Glomerular visceral epithelial cell (primary cell): ENCODE results near the gene MGRN1.
"Not testable (repeated sequence)": the region's sequence is repeated elsewhere in the genome, so short reads cannot be mapped to it uniquely, and the experiment has no call there.

Experiments
- DNase-seq: peaks from one replicate; pipeline ENCODE4 v3.0.0-alpha.2; 2016; ENCODE audit errors: extremely low spot score

The MGRN1 gene

DNA sequence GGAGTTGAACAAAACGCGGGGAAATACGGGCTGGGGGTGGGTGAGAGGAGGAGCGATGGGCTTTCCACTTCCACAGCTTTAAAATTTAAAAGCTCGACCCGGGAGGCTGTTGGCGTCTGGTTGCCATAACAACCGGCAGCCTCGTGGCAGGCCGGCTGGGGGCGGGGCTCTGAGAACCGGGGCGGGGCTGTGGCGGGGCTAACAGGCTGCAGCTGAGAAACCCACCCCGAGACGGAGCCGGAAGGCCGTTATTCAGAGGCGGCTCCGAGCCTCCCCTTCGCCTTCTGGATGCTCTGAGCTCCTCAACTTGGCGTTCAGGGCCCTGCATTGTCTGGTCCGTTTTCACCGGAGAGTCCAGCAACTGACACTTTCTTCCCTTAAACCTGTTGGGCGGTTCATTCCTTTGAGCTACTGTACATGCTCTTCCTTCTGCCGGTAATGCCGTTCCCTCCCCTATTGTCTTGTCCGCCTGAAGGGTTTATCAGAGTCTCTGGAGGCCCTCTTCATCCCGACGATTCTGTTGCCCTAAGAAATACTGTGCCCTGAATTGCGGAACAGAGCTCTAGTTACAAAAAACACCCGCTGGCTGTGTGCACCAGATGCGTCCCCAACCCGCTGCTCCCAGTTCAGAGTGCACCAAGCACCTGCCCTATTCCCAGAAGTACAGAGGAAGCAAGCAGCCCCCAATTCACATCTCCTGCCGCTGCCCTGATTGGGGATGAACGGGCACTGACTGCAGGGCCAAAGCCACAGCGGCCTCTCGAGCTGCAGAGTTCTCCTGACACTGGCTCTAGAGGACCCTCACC is 110.3 kb downstream of the MGRN1 start:
- peak; percentile 84 for DNase-seq

DNA sequence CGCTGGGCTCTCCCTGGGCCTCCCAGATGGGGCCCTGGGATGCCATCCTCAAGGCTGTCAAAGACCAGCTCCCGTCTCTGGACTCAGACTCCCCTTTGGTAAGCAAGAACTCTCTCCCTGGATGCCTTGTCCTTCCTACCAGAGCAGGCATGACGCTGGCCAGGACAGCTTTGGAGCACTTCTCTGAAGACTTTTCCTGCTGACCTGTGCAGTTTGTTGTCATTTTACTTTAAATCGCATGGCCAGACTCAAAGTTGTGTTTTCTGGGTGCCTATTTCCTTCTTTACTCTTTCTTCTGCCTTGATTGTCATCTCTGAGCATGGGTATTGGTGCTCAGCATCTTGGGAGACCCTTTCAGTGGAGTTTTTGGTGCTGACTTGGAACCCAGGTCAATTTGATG is 111.9 kb downstream of the MGRN1 start:
- DNase-seq = no peak

GRCh38 chr16:4737545-4737944 is 112.9 kb downstream of the MGRN1 start:
- DNase-seq = no peak

- not testable (repeated sequence) for DNase-seq
These were observed 113.7 kb downstream of the MGRN1 start for GRCh38 chr16:4738370-4738769.
